ENCODE measurements around the gene PRTFDC1. TPM values are rescaled to one million over a fixed set of nuclear protein-coding genes. Genes with fewer than 3 reads are reported as not detected.

Gene PRTFDC1
- polyA plus RNA-seq, 1 experiment = 46.8 TPM

DNA sequence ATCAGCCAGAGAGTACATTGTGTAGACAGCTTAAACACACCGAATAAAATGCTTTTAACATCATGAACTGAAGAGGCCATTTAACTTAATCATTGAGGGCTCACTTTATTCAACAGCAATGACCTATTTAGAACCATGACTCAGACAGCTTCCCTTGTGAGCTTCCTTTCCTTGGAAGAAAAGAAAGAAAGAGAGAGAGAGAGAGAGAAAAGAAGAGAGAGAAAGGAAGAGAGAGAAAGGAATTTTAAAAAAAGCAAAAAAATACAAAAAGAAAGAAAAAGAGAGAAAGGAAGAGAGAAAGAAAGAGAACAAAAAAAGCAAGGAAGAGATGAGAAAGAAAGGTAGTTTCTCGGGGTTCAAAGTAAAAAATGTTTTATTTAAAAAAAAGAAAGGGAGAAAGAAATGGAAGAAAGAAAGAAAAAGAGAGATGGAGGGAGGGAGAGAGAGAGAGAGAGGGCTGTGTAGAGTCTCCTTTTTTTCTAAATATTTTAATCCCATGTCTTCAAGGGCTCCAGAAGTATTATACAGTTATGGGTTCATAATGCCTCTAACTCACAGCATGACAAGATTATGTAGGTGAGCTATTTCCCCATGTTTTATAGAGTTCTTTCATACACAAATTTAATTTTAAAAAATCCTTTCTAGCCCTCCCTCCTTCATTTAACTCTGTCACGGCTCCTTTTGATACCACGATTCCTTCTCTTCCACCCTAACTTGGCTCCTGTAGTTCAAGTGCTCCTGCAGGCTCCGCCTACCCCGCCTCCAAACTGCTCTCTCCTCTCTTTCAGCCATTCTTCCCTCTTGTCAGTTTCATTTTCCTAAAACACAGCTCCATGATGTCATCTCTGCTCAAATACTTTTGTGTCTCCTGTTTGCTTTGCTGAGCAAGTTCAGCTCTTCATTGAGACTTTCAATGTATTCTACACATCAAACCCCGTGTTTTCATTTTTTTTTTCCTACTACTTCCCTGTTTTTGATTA is 85.5 kb downstream of the PRTFDC1 start:
- no peaks in the 10 kb centered on the region for H3K27me3 ChIP-seq (ENCODE audit: control insufficient read depth, insufficient read depth, low read length)
- no peak overlapping the region for H3K4me3 ChIP-seq (ENCODE audit: low read depth, low read length)
- POLR2A ChIA-PET = interaction anchor here (0.6 to 1.6 kb wide), 5 partner anchors 18 to 172 kb away, joined by 4 to 8 read pairs (median 7); partner anchors contain the start of gene ARHGAP21
- no peak for DNase-seq (ENCODE audit: low read depth, low spot score)
- no peak overlapping the region for H3K27ac ChIP-seq (ENCODE audit: low read depth, low read length)
- CTCF ChIA-PET = interaction anchor here (0.7 kb wide), 2 partner anchors 18 to 86 kb away, joined by 3 read pairs; no protein-coding TSS in a partner anchor
- H3K9me3 ChIP-seq (ENCODE audit: control insufficient read depth, insufficient read depth, low read length) = peaks cover 4% of the 10 kb centered on the region; the same call in 1 of the 2 replicates
- TF ChIP-seq, protein P1, sequence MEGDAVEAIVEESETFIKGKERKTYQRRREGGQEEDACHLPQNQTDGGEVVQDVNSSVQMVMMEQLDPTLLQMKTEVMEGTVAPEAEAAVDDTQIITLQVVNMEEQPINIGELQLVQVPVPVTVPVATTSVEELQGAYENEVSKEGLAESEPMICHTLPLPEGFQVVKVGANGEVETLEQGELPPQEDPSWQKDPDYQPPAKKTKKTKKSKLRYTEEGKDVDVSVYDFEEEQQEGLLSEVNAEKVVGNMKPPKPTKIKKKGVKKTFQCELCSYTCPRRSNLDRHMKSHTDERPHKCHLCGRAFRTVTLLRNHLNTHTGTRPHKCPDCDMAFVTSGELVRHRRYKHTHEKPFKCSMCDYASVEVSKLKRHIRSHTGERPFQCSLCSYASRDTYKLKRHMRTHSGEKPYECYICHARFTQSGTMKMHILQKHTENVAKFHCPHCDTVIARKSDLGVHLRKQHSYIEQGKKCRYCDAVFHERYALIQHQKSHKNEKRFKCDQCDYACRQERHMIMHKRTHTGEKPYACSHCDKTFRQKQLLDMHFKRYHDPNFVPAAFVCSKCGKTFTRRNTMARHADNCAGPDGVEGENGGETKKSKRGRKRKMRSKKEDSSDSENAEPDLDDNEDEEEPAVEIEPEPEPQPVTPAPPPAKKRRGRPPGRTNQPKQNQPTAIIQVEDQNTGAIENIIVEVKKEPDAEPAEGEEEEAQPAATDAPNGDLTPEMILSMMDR (IDR thresholded peaks at IDR 0.05; ENCODE audit: low read depth, low read length) = no peak

DNA sequence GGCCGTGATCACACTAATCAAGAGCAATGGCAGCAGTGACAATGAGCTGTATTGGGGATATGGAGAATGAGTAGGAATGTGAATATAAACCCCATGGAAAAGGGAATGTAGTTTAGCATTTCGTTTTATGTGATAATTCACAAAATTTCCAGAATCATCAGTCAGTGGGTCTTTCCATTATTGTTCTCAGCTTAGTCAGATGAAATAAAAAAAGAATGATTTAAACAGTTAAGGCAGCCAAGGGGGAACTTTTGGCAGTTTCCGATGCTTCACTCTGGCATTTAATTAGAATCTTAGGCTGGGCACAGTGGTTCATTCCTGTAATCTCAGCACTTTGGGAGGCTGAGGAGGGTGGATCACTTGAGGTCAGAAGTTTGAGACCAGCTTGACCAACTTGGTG is 86.6 kb downstream of the PRTFDC1 start:
- Histone ChIP-seq H3K4me3 (ENCODE audit: low read depth, low read length) (no peak overlapping the region), H3K9me3 (ENCODE audit: control insufficient read depth, insufficient read depth, low read length) (peaks cover 4% of the 10 kb centered on the region; the same call in 1 of the 2 replicates), H3K27me3 (ENCODE audit: control insufficient read depth, insufficient read depth, low read length) (no peaks in the 10 kb centered on the region), H3K27ac (ENCODE audit: low read depth, low read length) (no peak overlapping the region)
- POLR2A ChIA-PET = no interaction called here
- TF ChIP-seq, protein P1 (IDR thresholded peaks at IDR 0.05; ENCODE audit: low read depth, low read length) = no peak
- DNase-seq (ENCODE audit: low read depth, low spot score) = no peak
- CTCF ChIA-PET = no interaction called here

DNA sequence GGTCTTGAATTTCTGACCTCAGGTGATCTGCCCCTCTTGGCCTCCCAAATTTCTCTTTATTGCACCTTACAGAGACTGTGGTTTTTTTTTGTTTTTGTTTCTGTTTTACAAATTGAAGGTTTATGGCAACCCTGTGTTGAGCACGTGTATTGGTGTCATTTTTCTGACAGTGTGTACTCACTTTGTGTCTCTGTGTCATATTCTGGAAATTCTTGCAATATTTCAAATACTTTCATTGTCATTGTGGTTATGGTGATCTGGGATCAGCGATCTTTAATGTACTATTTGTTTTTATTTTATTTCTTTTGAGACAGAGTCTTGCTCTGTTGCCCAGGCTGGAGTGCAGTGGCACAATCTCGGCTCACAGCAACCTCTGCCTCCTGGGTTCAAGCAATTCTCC is 89.8 kb downstream of the PRTFDC1 start:
- DNase-seq (ENCODE audit: low read depth, low spot score) = no peak
- Histone ChIP-seq H3K9me3 (ENCODE audit: control insufficient read depth, insufficient read depth, low read length) (peaks cover 4% of the 10 kb centered on the region; the same call in 1 of the 2 replicates), H3K27ac (ENCODE audit: low read depth, low read length) (no peak overlapping the region), H3K4me3 (ENCODE audit: low read depth, low read length) (no peak overlapping the region), H3K27me3 (ENCODE audit: control insufficient read depth, insufficient read depth, low read length) (no peaks in the 10 kb centered on the region)
- TF ChIP-seq, protein P1 (IDR thresholded peaks at IDR 0.05; ENCODE audit: low read depth, low read length) = no peak
- CTCF ChIA-PET = no interaction called here
- POLR2A ChIA-PET = no interaction called here

DNA sequence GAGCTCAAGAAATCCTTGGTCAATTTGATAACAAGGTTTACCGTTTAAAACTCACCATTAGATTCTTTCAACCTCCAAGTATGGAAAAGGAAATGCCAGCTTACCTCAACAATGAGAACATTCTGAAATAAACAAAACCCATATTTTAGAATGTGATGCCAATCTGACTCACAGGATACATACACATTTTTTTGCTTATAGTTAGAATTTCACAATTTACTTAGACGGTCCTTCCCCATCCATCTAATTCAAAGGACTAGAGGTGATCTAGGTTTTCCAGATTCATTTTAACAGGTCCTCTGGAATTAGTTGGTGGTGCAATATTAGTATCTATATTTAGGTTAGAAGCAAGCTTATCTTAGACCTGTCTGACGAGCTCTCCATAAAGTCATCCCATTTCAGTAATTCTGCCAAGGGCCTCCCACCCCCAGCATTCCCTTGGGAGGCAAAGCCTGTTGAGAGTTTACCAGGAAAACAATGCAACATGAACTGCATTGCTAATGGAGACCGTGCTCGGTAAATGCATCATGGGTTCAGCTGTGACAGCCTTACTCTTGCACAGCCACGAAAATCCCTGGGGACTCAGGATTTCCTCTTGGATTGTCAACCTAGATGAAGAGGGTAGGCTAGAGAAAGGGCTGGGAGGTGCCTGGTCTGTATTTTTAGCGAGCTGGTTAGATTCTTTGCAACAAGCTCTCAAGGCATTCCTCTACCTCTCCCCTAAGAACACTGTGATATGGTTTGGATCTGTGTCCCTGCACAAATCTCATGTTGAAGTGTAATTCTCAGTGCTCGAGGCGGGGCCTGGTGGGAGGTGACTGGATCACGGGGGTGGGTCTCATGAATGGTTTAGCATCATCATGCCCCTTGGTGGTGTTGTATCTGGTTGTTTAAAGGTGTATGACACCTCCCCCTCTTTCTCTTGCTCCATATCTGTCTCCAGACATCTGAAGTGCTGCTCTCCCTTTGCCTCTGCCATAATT is 93.8 kb downstream of the PRTFDC1 start:
- Histone ChIP-seq H3K4me3 (ENCODE audit: low read depth, low read length) (no peak overlapping the region), H3K9me3 (ENCODE audit: control insufficient read depth, insufficient read depth, low read length) (peaks cover 4% of the 10 kb centered on the region; the same call in 1 of the 2 replicates), H3K27me3 (ENCODE audit: control insufficient read depth, insufficient read depth, low read length) (no peaks in the 10 kb centered on the region), H3K27ac (ENCODE audit: low read depth, low read length) (peak overlapping the region; percentile 48)
- ChIA-PET CTCF (interaction anchor here (1.4 to 1.7 kb wide), 3 partner anchors 9 to 241 kb away, joined by 4 to 7 read pairs (median 6); no protein-coding TSS in a partner anchor), POLR2A (interaction anchor here (1.0 to 1.6 kb wide), 4 partner anchors 10 to 135 kb away, joined by 3 to 4 read pairs (median 3); partner anchors contain the start of gene ARHGAP21)
- TF ChIP-seq, protein P1 (IDR thresholded peaks at IDR 0.05; ENCODE audit: low read depth, low read length) = no peak
- DNase-seq (ENCODE audit: low read depth, low spot score) = no peak

Measured in AG04450 (cell line).